Measurements from ENCODE around the gene CACNA1C. TPM values are rescaled to one million over a fixed set of nuclear protein-coding genes. Genes with fewer than 3 reads are reported as not detected.

The CACNA1C gene
- total RNA-seq, 1 donor from 2014 or later: 0.51 TPM

GRCh38 chr12:2501464-2502191 lies 448.8 kb downstream of the CACNA1C start:
- peak; percentile 35 to 52 for DNase-seq (ENCODE audit: low read depth in 2 of 2)

- no peak for DNase-seq (ENCODE audit: low read depth in 2 of 2)
These were observed 450.2 kb downstream of the CACNA1C start for GRCh38 chr12:2503036-2503435.

DNA sequence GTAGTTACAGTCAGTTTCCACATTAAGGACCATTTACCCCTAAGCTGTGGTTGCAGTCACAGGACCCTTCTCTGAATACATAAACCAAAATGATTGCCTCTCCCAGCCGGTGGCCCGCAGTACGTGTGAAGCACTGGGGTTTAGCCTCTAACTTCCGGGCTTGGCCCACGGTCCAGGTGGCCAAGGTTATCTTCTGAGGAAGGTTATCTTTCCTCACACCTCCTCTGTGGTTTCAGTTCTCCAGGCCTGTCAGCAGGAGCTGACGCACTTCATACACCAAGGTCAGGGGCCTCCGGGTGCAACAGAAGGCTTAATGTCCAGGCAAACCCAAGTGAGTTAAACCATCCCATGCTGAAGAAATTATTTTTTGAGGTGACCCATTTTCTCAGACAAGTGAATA lies 451.0 kb downstream of the CACNA1C start:
- DNase-seq (ENCODE audit: low read depth in 2 of 2): no peak

DNA sequence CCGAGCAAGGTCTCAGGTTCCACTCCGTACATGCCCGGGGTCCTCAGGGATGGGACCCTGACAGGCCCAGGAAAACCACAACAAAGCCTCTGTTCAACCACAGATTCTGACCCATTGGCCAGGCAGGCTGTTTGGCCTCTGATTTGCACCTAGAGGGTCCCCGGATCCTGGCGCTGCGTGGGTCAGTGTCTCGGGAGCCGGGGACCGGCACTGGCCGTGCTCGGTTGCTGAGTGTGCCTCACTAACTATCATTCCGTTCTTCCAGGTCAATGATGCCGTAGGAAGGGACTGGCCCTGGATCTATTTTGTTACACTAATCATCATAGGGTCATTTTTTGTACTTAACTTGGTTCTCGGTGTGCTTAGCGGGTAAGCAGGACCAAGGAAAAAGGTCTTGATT lies 451.8 kb downstream of the CACNA1C start:
- no peak for DNase-seq (ENCODE audit: low read depth in 2 of 2)

DNA sequence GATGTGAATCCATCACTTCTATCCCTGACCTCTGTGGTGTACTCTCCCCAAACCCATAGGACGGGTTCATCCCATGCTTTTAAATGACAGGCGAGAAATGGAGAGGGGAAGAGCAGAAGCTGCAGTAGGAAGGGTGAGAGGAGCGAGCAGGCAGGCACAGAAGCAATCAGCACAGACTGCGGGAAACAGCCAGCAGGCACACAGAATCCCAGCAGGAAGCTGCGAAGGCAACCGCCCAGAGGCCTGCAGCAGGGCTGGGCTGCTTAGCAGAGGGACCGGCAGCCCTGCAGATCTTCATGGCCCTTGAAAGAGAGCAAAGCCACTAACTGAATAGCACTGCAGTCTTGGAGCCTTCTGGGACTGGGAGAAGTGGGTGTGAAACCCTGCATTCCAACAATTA lies 455.0 kb downstream of the CACNA1C start:
- no peak for DNase-seq (ENCODE audit: low read depth in 2 of 2)

DNA sequence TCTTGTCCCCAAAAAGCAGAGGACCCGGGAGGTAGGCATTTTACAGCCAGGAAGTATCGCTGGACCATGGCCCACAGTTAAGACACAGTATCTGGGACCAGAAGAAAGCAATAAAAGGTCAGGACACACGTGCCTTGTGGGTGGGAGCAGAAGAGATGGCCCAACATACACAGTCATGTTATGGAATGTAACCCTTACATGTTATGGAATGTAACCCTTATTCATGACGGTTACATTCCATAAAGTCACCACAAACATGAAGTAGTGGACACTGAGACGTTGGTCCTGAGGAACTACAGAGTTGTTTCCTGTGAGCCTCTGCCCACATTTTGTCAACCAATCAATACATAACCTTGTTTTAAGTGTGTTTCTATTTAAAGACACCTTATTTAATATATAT lies 456.4 kb downstream of the CACNA1C start:
- DNase-seq (ENCODE audit: low read depth in 2 of 2): no peak

- no peak for DNase-seq (ENCODE audit: low read depth in 2 of 2)
These were observed 457.3 kb downstream of the CACNA1C start for GRCh38 chr12:2510045-2510444.

DNA sequence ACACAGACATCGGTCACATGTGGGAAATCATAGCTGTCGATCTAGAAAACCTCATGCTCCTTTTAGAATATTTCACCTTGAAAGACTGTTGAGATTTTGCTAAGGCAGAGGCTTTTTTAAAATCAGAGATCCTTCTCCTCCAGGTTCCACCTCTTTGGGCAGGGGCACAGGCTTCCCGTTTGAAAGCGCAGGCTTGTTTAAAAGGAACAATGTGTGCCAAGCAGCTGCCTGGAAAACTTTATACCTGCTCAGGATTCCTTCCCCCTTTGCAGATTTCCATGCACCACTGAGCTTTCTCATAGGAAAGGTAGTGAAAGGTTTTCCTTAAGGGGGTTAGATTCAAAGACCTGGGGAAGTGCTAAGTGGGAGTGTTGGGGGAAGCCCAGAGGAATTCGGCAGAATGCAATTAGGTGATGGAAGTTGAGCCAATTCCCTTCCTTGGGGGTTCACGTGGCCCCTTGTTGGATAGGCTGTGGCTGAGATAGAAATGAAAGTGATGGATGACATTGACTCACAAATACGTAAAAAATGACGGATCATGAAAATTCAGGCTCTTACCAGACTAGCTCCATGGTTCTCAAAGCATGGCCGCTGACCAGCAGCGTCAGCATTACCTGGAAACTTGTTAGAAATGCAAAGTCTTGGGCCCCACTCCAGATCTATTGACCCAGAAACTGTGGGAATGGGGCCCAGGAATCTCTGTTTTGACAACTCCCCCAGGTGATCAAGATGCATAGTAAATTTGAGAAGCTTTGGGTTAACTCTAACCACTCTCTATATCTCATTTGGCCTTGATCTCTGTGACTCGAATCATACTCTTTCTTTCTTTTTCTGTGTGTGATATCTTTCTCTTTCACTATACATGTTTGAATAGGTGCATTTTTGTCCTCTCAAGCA lies 460.6 kb downstream of the CACNA1C start:
- no peak for DNase-seq (ENCODE audit: low read depth in 2 of 2)

- no peak for DNase-seq (ENCODE audit: low read depth in 2 of 2)
These were observed 461.2 kb downstream of the CACNA1C start for GRCh38 chr12:2514038-2514340.

- no peak for DNase-seq (ENCODE audit: low read depth in 2 of 2)
These were observed 468.0 kb downstream of the CACNA1C start for GRCh38 chr12:2520722-2521246.

- no peak for DNase-seq (ENCODE audit: low read depth in 2 of 2)
These were observed 470.5 kb downstream of the CACNA1C start for GRCh38 chr12:2523317-2523716.

DNA sequence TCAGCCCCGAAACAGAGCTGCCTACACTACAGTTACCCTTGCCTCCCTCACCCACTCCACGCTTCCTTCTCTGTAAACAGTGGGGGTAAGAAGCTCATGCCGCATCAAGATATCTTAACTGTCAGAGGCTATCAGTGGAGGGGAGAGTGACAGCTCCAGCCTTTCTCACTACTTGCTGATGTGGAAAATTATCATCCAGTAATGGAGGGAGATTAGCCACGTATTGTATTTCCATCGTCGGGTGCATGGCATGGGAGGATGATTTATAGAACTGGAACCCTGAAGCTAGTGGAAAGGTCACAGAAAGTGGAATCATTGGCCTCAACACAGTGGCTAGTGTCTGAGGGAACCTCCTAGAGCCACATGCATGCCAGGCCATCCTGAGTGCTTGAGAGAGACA lies 471.1 kb downstream of the CACNA1C start:
- no peak for DNase-seq (ENCODE audit: low read depth in 2 of 2)

DNA sequence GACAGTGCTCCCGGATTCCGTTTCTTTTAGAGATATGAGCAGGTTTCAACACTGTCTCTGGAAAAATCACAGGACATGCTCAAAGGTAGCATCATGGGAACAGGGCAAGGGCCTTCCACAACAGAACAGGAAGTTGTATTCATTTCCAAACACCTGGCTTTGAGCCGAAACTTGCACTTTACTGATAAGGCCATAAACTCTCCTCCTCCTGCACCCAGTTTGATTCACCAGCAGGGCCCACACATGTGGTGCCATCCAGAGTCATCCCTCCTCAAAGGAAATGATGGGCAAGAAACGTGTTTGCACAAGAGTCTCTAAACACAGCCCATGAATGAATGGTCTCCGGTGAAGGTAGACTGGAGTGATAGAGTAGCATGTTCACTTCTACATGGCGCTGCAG lies 473.6 kb downstream of the CACNA1C start:
- DNase-seq (ENCODE audit: low read depth in 2 of 2): no peak

- DNase-seq (ENCODE audit: low read depth in 2 of 2): no peak
These were observed 475.2 kb downstream of the CACNA1C start for GRCh38 chr12:2528001-2528400.

- no peak for DNase-seq (ENCODE audit: low read depth in 2 of 2)
These were observed 477.0 kb downstream of the CACNA1C start for GRCh38 chr12:2529807-2530206.

DNA sequence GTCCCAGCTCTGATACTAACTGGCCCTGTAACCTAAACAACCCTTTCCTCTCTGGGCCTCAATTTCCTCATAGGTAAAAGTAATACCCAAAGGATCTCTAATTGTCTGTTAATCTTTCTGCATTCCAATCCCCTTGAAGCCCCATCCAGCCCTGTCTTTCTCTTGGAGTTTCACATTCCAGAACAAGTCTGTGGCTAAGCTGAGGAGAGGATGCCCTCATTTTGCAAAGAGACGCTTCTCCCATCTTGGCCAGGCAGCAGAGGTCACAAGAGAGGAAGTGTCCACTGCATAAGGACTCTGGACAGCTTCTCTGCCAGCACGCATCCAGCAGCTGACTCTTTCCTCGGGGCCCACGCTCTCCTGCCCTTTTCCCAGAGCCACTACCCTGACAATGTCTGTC lies 478.6 kb downstream of the CACNA1C start:
- no peak for DNase-seq (ENCODE audit: low read depth in 2 of 2)

- no peak for DNase-seq (ENCODE audit: low read depth in 2 of 2)
These were observed 480.2 kb downstream of the CACNA1C start for GRCh38 chr12:2533036-2533435.

GRCh38 chr12:2535583-2536204 lies 482.9 kb downstream of the CACNA1C start:
- DNase-seq (ENCODE audit: low read depth in 2 of 2): no peak

- DNase-seq (ENCODE audit: low read depth in 2 of 2): no peak
These were observed 483.9 kb downstream of the CACNA1C start for GRCh38 chr12:2536724-2537123.

- DNase-seq (ENCODE audit: low read depth in 2 of 2): no peak
These were observed 485.2 kb downstream of the CACNA1C start for GRCh38 chr12:2537868-2538541.

DNA sequence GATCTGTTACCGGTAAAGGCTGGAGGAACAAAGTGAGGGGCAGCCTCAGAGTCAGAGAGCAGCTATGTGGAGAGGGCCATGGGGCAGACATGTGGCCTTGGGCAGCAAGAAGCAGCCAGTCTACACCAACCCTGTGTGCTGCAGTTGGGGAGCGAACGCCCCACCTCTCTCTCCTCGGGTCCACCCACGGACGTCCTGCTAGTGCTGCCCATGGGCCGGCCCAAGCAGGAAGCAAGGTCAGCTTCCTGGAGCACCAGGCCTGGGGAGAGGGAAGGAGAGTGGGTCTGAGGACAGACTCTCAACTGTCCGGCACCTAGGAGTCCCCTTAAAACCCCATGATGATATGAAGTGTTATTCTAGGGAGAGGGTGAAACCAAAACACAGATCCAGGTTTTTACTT lies 487.2 kb downstream of the CACNA1C start:
- DNase-seq (ENCODE audit: low read depth in 2 of 2): no peak

- no peak for DNase-seq (ENCODE audit: low read depth in 2 of 2)
These were observed 487.8 kb downstream of the CACNA1C start for GRCh38 chr12:2540535-2540941.
